Dermis blood vessel endothelial cell (primary cell): Measurements from ENCODE around the gene BMPR2. TPM values are rescaled to one million over a fixed set of nuclear protein-coding genes. Genes with fewer than 3 reads are reported as not detected.
A peak's percentile ranks its signal among the peaks of the same experiment; 100 is the strongest.
"Not testable (repeated sequence)": the region's sequence is repeated elsewhere in the genome, so short reads cannot be mapped to it uniquely, and the experiment has no call there.

Experiments used
- DNase-seq: peaks from one replicate; pipeline ENCODE4 v3.0.0; 2010
- total RNA-seq: library from RNA; depleted of rRNA; stranded (reverse); fragments of >200 nt; gene quantifications from 2 replicates; pipeline ENCODE4 v1.2.3, GENCODE V29; 2014

Gene BMPR2
- total RNA-seq, 1 donor from 2014 or later: 50.9 TPM

- DNase-seq: no peak
These were observed 6.6 kb downstream of the BMPR2 start for GRCh38 chr2:202382684-202383083.

- DNase-seq: not testable (repeated sequence)
These were observed 10.4 kb downstream of the BMPR2 start for GRCh38 chr2:202386495-202386894.

- DNase-seq: no peak
These were observed 11.6 kb downstream of the BMPR2 start for GRCh38 chr2:202387608-202388342.

GRCh38 chr2:202400941-202401340 lies 24.8 kb downstream of the BMPR2 start:
- no peak for DNase-seq

GRCh38 chr2:202405798-202406197 lies 29.7 kb downstream of the BMPR2 start:
- DNase-seq: no peak

- DNase-seq: no peak
These were observed 30.4 kb downstream of the BMPR2 start for GRCh38 chr2:202406445-202406978.

GRCh38 chr2:202408546-202409140 lies 32.5 kb downstream of the BMPR2 start:
- peak; percentile 70 for DNase-seq

- no peak for DNase-seq
These were observed 34.0 kb downstream of the BMPR2 start for GRCh38 chr2:202410092-202410491.

GRCh38 chr2:202411097-202411496 lies 35.0 kb downstream of the BMPR2 start:
- no peak for DNase-seq

GRCh38 chr2:202418027-202418426 lies 41.9 kb downstream of the BMPR2 start:
- DNase-seq: no peak

- peak; percentile 67 for DNase-seq
These were observed 42.4 kb downstream of the BMPR2 start for GRCh38 chr2:202418511-202418910.

- DNase-seq: no peak
These were observed 47.0 kb downstream of the BMPR2 start for GRCh38 chr2:202423139-202423538.

GRCh38 chr2:202425036-202425435 lies 48.9 kb downstream of the BMPR2 start:
- no peak for DNase-seq

- DNase-seq: no peak
These were observed 50.6 kb downstream of the BMPR2 start for GRCh38 chr2:202426751-202427150.

- peak; percentile 72 for DNase-seq
These were observed 53.2 kb downstream of the BMPR2 start for GRCh38 chr2:202429164-202429980.

- DNase-seq: no peak
These were observed 56.6 kb downstream of the BMPR2 start for GRCh38 chr2:202432776-202433175.

- DNase-seq: no peak
These were observed 58.3 kb downstream of the BMPR2 start for GRCh38 chr2:202434472-202434871.

- no peak for DNase-seq
These were observed 60.5 kb downstream of the BMPR2 start for GRCh38 chr2:202436626-202437025.

- DNase-seq: not testable (repeated sequence)
These were observed 64.0 kb downstream of the BMPR2 start for GRCh38 chr2:202440117-202440516.

GRCh38 chr2:202442882-202443281 lies 66.8 kb downstream of the BMPR2 start:
- DNase-seq: no peak

GRCh38 chr2:202444000-202444399 lies 67.9 kb downstream of the BMPR2 start:
- DNase-seq: no peak

- DNase-seq: no peak
These were observed 73.2 kb downstream of the BMPR2 start for GRCh38 chr2:202449344-202449743.

- DNase-seq: no peak
These were observed 74.7 kb downstream of the BMPR2 start for GRCh38 chr2:202450785-202451184.
